C4-2B (cell line): ENCODE measurements around the gene CLMP.

ENCODE experiments used
- H3K27ac ChIP-seq: fragments of 450-650 bp; 2 replicates; pipeline ENCODE4 v1.5.1; 2017
- CTCF ChIP-seq: fragments of 450-650 bp; conservative IDR thresholded peaks from 2 replicates; pipeline ENCODE4 v1.5.1; 2017; ENCODE audit warnings: mild to moderate bottlenecking
- ZFX ChIP-seq: fragments of 450-650 bp; IDR thresholded peaks from 2 replicates; pipeline ENCODE4 v1.6.1; 2017

The CLMP gene

DNA sequence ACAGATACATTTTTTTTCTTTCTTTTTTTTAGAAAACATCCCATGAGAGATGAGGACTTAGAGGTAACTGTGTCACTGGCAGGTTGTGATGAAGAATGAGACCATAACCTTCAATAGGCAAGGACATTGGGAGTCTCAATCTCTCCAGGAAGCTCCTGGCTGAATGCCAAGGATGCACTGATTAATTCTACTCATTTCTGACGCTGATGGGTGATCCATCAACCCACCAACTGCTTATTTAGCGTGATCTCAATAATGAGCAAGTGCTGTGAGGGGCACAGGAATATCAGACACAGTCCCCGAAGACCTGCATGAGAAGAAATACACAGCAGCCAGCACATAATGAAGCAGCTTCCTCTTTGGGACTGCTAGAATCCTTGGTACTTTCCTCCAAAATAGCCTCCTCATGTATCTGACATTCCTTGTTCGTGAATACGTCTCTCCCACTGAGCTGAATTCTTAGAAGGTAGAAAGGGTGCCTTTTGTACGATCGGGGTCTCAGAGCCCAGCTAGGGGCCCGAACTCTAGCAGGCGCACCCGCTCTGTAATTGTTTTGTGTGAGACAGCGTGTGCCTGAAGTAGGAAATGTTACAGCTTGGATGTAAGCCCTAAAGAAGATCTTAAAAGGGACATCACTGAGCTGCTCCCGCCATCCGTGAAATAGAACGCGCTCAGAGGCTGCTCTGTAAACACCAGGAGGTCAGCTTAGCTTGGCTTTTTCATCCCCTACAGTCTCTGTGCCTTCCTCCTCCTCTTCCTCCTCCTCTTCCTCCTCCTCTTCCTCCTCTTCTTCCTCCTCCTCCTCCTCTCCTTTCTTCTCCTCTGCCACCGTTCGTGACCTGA is 7.2 kb downstream of the CLMP start:
- TF ChIP-seq ZFX (no peak), CTCF (no peak)
- no peak overlapping the region for H3K27ac ChIP-seq

DNA sequence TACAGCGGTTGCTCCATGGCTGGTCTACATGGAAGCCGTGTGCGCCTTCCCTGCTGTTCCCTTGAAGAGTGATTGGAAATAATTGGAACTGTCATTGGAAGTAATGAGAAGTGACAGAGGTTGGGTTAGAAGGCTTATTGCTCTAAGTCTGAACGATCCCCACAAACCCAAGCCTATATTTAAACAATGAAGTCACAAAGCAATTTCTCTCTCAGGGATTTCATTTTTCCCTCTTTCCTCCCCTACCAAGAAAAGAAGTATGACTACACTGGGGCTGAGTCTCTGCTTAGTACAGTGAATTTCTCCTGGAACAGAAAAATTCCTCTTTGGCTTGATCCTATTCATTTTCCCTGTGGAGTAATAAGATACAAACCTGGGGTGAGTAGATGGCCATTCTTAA is 7.8 kb downstream of the CLMP start:
- TF ChIP-seq CTCF: no peak
- TF ChIP-seq ZFX: no peak
- no peak overlapping the region for H3K27ac ChIP-seq

DNA sequence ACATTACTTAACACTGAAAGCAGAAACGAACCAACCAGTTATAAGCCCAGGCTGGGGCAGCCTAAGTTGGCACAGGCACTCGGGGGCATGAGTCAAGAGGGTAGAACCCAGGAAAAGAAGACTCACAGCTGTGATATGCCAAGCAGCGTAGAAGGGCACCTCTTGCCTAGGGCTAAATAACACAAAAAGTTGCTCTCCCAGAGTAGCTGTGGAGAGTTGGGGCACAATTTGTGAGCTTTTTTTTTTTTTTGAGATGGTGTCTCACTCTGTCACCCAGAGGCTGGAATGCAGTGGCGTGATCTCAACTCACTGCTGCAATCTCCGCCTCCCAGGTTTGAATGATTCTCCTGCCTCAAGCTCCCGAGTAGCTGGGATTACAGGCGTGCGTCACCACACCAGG is 8.8 kb downstream of the CLMP start:
- H3K27ac ChIP-seq: no peak overlapping the region
- TF ChIP-seq ZFX (no peak), CTCF (no peak)

DNA sequence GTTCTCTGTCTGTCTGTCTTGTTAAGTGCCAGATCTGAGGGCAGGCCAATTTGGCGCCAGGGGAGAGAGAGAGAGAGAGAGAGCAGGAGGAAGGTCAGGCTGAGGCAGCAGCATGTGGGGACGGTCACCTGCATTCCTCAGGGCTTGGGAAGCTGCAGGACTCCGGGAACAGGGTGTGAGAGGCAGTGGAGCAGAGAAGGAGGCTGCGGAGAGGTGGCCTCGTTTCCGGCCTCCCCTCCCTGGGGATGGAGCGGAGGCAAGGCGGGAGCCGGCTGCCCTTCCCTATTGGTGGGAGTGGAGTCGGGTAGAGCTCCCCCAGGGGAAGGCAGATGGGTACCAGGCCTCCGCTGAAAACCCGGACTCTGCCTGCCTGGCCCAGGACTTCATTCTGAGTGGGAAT is 9.7 kb downstream of the CLMP start:
- H3K27ac ChIP-seq: no peak overlapping the region
- TF ChIP-seq ZFX: no peak
- no peak for TF ChIP-seq CTCF

DNA sequence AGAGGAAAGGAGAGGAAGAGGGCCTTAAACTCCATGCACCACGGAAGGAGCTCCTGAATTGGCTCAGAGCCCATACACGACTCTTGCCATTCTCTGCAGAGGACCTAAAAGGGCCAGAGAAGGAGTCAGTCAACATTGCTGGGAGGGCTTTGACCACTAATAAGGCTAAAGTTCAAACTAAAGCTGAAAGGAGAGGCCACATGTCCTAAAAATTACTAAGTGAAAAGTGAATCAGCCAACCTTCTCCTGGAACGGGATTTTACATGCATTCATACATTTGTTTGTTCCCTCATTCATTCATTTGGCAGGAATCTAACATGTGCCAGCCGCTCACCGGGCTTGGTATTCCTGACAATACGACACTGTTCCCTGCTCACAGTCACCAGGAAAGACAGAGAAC is 10.5 kb downstream of the CLMP start:
- no peak overlapping the region for H3K27ac ChIP-seq
- no peak for TF ChIP-seq CTCF
- no peak for TF ChIP-seq ZFX

- TF ChIP-seq ZFX (no peak), CTCF (no peak)
- H3K27ac ChIP-seq: no peak overlapping the region
These were observed 11.5 kb downstream of the CLMP start for GRCh38 chr11:123183391-123184099.

- H3K27ac ChIP-seq: no peak overlapping the region
- no peak for TF ChIP-seq ZFX
These were observed 13.1 kb downstream of the CLMP start for GRCh38 chr11:123181767-123182500.
